T47D (cell line): Measurements from ENCODE around the gene PI3.

Experiments
- DNase-seq, 2 experiments: peaks; one replicate each; pipeline versions ENCODE4 v3.0.0 to v3.0.0-alpha.2; 2011 to 2012; ENCODE audit warnings: low read depth in 1 of 2, low spot score in 1 of 2
- JUND ChIP-seq: IDR thresholded peaks from 2 replicates; pipeline ENCODE4 v1.6.1; 2012; ENCODE audit warnings: low read depth
- in situ Hi-C: cut with HindIII; loops from 2 replicates; pipeline ENCODE4 v1.10.0; 2016; ENCODE audit warnings: low sequenced_read_pairs, low pct_unique_long_range_greater_than_20kb

The PI3 gene

DNA sequence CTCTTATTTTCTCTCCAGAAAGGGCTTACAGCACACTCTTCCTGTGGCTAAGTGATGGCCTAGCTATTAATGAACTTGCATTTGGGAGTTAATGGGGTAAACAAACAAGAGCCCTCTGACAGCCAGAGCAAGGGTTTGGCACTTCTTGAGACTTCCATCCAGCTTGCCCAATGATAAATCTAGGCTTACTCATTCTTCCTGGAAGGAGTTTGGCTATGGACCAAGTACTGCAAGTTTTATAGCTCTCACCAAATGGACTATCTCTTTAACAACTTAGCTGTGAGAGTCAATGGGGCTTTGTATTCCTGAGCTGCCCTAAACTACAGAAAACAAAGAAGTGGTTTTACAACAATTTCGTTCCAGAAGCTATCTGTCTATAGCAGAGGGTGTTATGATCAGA lies 16.7 kb upstream of the PI3 start:
- in situ Hi-C loops = no loop called here
- TF ChIP-seq JUND = no peak
- no peak for DNase-seq

DNA sequence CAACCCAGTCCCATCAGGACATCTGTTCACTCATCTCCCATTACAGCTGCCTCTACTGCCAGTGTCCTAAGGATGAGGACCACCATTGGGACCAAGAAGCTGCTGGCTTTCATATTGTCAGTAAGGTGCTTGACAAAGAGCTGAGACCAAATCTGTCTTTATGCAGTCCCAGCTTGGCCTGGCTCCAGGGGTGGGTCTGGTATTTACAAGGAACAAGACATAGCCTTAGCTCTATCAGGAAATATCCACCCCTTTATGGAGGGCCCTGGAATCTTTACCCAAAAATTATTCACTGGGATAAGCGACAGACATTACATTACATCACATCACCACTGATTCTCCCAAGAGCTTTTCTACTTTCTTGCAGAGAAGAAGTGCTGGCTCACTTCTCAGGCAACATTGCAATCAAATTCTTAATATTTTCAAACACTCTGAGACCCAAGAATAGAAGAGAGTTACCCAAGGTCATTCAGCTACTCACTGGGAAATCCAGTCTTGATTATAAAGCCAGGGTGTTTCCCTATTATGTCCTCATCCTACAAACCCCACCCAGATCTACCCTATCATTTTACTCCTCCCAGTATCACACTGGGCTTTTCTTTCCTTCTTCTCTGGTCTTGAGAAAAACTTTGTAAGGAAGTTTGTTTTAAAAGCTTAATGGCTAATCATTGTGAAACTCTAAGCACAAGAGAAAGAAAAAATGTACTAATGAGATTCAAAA lies 11.5 kb upstream of the PI3 start:
- TF ChIP-seq JUND = no peak
- in situ Hi-C loops = no loop called here
- DNase-seq = no peak

DNA sequence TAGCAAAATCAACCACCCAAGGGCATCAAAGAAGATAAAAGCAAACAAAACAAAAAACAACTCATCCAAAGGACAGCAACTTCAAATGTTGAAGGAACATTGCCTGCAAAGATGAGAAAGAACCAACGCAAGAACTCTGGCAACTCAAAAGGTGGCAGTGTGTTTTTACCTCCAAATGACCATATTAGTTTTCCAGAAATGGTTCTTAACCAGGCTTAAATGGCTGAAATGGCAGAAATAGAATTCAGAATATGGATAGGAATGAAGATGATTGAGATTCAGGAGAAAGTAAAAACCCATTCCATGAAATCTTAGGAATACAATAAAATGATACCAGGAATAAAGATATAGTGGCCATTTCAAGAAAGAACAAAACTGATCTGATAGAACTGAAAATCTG lies 9.8 kb upstream of the PI3 start:
- TF ChIP-seq JUND = no peak
- in situ Hi-C loops = no loop called here
- DNase-seq = no peak

DNA sequence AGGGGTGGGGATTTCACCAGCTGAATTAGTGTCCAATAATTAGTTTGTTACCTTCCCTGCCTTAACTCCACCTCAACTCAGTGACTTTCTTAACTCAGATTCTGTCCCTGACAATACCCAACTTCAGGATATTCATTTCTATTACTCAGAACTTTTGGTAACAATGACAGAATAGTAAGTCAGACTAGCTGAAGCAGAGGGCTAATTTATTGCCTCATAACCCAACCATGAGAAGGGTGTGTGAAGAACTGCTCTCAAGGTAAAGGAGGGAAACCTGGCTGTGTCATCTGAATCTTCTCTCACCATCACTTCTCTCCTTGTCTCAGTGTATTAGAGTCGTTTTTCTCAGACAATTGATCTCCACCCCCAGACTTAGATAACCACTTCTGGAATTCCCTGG lies 1.2 kb upstream of the PI3 start:
- DNase-seq = no peak
- no peak for TF ChIP-seq JUND
- in situ Hi-C loops = no loop called here

DNA sequence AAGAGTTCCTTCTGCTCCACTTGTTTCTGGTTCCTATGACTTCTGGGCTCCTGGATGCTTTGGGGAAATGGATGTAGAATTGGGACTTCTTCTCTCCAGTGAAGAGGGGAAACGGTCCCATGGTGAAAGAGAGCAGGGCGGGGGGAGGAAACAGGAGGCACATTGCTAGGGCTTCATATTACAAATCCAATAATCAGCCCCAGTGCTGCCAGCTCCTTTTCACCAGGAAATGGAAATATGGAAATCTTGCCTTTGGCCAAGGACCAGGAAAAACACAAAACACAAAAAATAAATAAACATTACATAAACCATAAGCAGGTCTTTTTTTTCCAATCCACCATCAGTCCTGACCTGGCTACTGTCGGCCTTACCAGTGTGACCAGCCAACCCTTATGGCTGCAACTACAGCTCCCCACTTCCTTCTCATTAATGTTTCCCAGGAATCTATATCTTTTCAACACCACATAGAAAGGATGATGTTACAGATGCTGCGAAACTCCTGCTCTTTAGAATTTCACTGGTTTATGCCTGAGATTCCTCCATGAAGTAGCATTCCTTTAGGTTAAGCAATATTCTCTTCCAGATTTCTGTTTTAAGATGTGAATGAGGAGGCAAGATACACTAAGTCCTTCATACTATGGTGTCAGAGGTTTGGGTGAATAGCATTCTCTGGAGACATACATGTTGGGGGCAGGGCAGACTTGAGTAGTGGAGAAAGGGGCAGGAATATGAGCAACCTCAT lies 2.0 kb downstream of the PI3 start:
- DNase-seq = peak in 1 of 2 experiments; percentile 9
- TF ChIP-seq JUND = no peak

DNA sequence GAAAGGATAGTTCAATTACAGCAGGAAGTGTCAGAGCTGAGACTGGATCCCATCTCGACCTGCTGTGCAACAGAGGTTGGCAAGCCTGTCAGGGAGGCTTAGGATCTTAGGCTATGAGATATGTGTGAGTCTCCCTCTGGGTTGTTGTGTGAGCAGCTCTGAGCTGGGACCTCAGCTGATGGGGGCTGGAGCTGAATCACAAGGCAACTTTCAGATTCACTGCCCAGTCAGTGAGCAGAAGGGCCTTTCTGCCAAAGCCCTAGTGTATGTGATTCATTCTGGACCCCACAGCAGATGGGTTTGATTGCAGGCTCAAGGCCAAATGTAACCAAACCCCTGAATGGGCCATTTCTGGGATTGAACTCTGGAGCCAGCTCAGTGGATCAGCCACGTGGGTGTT lies 4.5 kb downstream of the PI3 start:
- in situ Hi-C loops = no loop called here
- TF ChIP-seq JUND = no peak
- DNase-seq = no peak

More for the DNA sequence above, 2.0 kb downstream of the PI3 start:
- in situ Hi-C loops = no loop called here

DNA sequence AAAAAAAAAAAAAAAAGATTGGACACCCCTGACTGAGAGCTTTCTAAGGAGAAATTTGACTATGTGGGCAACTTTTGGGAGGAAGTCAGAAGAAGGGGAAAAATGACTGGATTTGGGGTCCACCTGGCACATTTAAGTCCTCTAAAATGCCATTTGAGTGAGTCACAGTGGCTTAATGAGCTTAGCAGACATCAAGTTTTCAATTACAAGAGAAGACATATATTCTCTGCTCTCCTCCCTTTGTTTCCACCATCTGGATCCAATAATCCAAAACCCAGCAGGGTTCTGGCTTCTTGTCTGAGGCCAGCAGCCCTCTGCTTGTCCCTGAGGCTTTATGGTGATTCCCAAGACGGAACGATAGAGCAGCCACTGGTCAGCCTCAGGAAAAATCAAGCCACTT lies 6.9 kb downstream of the PI3 start:
- in situ Hi-C loops = no loop called here
- TF ChIP-seq JUND = no peak
- no peak for DNase-seq

DNA sequence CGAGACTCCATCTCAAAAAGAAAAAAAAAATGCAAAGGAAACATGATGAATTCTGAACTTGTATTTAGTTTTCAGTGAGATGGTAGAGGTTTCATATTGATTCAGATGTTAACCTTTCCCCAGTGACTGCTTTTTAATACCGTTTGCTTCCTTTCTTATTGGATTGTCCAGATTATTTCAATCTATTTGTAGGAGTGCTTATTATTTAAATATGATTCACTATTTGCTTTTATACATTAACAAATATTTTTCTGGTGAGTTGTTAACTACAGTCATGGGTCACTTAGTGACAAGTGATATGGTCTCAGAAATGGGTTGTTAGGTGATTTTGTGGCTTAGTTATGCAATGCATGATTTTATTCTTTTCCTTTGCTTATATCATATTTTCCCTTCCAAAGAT lies 8.4 kb downstream of the PI3 start:
- DNase-seq = no peak
- no peak for TF ChIP-seq JUND
- in situ Hi-C loops = no loop called here

DNA sequence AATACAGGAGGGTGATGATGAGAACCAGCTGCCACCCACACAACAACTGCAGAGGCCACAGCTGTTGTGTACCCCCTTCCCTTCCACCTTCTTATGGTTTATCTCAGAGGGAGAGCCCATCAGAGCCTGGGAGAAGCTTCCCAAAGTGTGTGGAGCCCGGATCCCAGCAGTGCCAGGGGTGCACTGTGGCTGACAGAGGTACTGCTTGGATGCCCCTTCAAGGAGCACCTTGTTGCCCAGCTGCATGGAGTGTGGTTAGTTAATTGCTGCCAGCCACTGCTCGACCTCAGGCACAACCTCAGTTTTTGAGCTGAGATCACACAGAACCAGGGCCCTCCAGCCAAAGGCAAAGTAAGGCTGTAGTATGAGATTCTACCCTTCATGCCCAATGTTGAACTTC lies 13.0 kb downstream of the PI3 start:
- peak in 1 of 2 experiments; percentile 13 for DNase-seq
- no peak for TF ChIP-seq JUND
- in situ Hi-C loops = no loop called here

DNA sequence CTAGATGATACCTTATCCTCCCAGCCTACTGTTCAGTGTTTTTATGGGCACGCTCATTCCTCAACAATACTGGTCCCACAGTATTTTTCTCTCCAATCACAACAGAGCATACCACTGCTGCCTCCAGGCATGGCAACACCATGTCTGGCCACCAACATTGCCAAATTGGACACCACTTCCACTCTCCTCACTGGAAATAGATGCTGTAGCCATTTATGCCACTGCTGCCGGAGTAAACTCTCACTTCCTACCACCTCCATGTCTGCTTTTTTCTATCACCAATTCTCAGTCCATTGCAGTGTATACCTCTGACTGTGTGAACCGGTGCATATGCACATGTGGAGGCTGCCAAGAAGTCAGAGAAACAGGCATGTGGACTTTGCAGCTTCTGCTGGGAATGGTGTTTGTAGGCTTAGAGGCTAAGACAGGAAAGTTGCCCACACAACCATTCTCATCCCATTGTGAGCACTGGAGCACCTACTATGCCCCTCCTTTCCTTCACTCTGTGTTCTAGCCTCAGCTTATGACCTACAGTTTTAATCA lies 14.4 kb downstream of the PI3 start:
- no peak for TF ChIP-seq JUND
- DNase-seq = no peak
- in situ Hi-C loops = no loop called here

DNA sequence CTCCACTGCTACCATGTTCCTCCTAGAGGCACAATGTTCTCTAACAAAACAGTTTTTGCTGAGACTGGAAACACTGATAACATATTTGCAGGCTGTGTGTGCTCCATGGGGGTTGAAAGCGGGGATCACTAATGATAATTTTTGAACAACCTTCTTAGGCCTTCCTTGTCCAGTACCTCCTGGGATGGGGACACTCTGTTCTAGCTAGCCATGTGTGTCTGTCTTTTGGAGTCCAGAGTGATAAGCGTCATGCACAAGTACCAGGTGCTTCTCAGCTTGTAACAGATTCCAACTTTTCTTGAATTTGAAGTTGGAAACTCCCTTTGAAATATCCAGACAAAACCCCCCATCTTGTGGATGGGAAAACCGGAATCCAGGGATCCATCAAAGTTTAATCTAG lies 15.2 kb downstream of the PI3 start:
- no peak for TF ChIP-seq JUND
- no peak for DNase-seq
- in situ Hi-C loops = no loop called here

DNA sequence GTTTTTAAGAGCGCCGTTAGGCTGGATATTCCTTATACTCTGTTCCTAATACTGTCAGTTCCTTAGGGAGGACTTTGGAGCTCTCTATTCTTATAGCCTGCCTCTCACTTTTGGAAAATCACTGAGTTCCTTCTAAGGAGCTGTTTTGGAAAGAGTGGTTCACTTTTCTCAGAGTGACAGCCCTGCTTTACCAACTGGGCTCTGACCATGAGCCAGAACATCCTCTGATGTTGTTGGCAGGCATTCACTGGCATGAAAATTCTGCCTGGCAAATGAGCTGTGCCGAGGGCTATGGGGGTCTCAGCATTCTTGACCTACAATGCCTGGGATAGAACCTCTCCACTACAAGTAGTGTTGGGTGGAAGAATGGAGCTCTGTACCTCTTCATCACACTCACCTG lies 17.2 kb downstream of the PI3 start:
- DNase-seq = no peak
- TF ChIP-seq JUND = no peak
- in situ Hi-C loops = no loop called here

DNA sequence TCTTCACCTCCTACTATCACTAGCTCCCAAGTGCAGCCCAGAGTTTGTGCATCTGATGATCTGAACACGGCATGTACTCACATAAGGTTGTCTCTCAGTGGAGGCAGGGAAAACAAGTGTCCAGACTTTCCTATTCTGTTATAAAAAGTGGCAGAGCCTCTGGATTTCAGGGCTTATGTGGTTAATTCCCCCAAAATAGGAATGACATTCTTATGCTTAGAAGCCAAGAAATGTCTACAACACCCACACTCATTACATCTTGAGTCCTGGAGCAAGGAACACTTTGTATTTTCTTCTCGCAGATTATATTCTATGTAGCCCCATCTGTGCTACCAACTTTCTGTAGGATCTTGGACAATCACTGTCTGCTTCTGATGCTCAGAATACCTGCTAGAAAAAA lies 18.6 kb downstream of the PI3 start:
- DNase-seq = no peak
- in situ Hi-C loops = no loop called here
- no peak for TF ChIP-seq JUND
